ENCODE results near the gene RAP2C. TPM values are rescaled to one million over a fixed set of nuclear protein-coding genes. Genes with fewer than 3 reads are reported as not detected.

Gene RAP2C
- total and polyA plus RNA-seq, 2 experiments from 2014 or later = 14.5 to 25.0 TPM

DNA sequence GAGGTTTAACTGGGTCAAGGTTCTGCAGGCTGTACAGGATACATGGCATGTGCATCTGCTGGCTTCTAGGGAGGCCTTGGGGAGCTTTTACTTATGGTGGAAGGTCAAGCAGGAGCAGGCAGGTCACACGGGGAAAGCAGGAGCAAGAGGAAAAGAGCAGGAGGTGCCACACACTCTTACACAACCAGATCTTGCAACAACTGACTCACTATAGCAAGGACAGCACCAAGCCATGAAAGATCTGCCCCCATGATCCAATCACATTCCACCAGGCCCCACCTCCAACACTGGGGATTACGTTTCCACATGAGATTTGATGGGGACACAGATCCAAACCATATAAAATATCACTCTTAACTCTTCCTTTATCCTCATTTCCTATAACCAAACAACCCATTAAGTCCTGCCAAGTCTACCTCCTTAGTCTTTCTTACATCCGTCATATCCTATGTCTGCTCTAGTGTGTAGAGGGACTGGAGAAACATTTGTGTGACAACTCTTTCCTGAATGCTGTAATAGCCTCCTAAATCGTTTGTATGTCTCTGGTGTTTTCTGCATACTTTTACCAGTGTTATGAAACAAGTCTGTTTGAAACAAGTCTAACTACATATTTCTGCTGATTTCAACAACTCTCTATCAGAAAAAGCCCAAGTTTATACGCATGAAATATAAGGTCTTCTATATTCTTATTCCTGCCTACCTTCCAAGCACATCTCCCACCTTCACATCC lies 8.3 kb upstream of the RAP2C start (continued):
- TF ChIP-seq, protein P1, sequence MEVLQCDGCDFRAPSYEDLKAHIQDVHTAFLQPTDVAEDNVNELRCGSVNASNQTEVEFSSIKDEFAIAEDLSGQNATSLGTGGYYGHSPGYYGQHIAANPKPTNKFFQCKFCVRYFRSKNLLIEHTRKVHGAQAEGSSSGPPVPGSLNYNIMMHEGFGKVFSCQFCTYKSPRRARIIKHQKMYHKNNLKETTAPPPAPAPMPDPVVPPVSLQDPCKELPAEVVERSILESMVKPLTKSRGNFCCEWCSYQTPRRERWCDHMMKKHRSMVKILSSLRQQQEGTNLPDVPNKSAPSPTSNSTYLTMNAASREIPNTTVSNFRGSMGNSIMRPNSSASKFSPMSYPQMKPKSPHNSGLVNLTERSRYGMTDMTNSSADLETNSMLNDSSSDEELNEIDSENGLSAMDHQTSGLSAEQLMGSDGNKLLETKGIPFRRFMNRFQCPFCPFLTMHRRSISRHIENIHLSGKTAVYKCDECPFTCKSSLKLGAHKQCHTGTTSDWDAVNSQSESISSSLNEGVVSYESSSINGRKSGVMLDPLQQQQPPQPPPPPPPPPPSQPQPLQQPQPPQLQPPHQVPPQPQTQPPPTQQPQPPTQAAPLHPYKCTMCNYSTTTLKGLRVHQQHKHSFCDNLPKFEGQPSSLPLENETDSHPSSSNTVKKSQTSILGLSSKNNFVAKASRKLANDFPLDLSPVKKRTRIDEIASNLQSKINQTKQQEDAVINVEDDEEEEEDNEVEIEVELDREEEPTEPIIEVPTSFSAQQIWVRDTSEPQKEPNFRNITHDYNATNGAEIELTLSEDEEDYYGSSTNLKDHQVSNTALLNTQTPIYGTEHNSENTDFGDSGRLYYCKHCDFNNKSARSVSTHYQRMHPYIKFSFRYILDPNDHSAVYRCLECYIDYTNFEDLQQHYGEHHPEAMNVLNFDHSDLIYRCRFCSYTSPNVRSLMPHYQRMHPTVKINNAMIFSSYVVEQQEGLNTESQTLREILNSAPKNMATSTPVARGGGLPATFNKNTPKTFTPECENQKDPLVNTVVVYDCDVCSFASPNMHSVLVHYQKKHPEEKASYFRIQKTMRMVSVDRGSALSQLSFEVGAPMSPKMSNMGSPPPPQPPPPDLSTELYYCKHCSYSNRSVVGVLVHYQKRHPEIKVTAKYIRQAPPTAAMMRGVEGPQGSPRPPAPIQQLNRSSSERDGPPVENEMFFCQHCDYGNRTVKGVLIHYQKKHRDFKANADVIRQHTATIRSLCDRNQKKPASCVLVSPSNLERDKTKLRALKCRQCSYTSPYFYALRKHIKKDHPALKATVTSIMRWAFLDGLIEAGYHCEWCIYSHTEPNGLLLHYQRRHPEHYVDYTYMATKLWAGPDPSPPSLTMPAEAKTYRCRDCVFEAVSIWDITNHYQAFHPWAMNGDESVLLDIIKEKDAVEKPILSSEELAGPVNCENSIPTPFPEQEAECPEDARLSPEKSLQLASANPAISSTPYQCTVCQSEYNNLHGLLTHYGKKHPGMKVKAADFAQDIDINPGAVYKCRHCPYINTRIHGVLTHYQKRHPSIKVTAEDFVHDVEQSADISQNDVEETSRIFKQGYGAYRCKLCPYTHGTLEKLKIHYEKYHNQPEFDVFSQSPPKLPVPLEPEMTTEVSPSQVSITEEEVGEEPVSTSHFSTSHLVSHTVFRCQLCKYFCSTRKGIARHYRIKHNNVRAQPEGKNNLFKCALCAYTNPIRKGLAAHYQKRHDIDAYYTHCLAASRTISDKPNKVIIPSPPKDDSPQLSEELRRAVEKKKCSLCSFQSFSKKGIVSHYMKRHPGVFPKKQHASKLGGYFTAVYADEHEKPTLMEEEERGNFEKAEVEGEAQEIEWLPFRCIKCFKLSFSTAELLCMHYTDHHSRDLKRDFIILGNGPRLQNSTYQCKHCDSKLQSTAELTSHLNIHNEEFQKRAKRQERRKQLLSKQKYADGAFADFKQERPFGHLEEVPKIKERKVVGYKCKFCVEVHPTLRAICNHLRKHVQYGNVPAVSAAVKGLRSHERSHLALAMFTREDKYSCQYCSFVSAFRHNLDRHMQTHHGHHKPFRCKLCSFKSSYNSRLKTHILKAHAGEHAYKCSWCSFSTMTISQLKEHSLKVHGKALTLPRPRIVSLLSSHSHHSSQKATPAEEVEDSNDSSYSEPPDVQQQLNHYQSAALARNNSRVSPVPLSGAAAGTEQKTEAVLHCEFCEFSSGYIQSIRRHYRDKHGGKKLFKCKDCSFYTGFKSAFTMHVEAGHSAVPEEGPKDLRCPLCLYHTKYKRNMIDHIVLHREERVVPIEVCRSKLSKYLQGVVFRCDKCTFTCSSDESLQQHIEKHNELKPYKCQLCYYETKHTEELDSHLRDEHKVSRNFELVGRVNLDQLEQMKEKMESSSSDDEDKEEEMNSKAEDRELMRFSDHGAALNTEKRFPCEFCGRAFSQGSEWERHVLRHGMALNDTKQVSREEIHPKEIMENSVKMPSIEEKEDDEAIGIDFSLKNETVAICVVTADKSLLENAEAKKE (CRISPR knock-in tag; IDR thresholded peaks at IDR 0.05) = no peak
- TF ChIP-seq ZNF331 (CRISPR knock-in tag; IDR thresholded peaks at IDR 0.05; ENCODE audit: low read depth) = no peak

DNA sequence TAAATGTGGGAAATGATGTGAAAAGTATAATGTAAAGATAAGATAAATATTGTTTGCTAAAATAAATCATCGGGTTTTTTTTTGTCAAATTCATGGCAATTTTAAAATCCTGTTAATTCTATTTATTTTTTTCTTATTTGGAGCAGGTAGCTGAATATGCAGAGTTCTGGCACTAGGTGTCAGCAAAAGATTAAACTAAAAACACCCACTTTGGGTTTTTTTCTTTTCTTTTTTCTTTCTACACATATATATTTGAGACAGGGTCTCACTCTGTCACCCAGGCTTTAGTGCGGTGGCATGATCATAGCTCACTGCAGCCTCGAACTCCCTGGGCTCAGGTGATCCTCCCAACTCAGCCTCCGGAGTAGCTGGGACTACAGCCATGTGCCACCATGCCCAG lies 6.9 kb upstream of the RAP2C start:
- Mint-ChIP-seq H3K36me3 (ENCODE audit: low read depth) (no peaks in the 10 kb centered on the region), H3K4me1 (no peaks in the 10 kb centered on the region; the same call in 2 of the 3 replicates), H3K27me3 (ENCODE audit: insufficient read depth, low read depth, poor library complexity) (peaks cover 1% of the 10 kb centered on the region), H3K9me3 (no peaks in the 10 kb centered on the region; the same call in 2 of the 3 replicates), H3K27ac (no peak overlapping the region), H3K4me3 (no peak overlapping the region)
- Histone ChIP-seq H3K9me2 (ENCODE audit: insufficient read depth) (no peaks in the 10 kb centered on the region), H3K27ac (ENCODE audit: low read depth) (no peak overlapping the region), H4K20me1 (replicated peaks; ENCODE audit: insufficient read depth) (no peaks in the 10 kb centered on the region), H3K36me3 (ENCODE audit: insufficient read depth) (no peaks in the 10 kb centered on the region), H3K27me3 (ENCODE audit: insufficient read depth) (no peaks in the 10 kb centered on the region), H3K4me3 (no peak overlapping the region), H3F3A (replicated peaks; ENCODE audit: low read depth) (no peaks in the 10 kb centered on the region), H2AFZ (no peak overlapping the region), H3K4me1 (ENCODE audit: insufficient read depth) (no peaks in the 10 kb centered on the region; the same call in 1 of the 2 replicates), H3K4me2 (no peak overlapping the region), H3K79me2 (replicated peaks; ENCODE audit: insufficient read depth) (no peaks in the 10 kb centered on the region)
- DNase-seq (ENCODE audit: low spot score) (peak; percentile 38), ATAC-seq (no peak)
- TF ChIP-seq, protein P2, sequence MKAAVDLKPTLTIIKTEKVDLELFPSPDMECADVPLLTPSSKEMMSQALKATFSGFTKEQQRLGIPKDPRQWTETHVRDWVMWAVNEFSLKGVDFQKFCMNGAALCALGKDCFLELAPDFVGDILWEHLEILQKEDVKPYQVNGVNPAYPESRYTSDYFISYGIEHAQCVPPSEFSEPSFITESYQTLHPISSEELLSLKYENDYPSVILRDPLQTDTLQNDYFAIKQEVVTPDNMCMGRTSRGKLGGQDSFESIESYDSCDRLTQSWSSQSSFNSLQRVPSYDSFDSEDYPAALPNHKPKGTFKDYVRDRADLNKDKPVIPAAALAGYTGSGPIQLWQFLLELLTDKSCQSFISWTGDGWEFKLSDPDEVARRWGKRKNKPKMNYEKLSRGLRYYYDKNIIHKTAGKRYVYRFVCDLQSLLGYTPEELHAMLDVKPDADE (IDR thresholded peaks at IDR 0.05) = no peak
- TF ChIP-seq, protein P3, sequence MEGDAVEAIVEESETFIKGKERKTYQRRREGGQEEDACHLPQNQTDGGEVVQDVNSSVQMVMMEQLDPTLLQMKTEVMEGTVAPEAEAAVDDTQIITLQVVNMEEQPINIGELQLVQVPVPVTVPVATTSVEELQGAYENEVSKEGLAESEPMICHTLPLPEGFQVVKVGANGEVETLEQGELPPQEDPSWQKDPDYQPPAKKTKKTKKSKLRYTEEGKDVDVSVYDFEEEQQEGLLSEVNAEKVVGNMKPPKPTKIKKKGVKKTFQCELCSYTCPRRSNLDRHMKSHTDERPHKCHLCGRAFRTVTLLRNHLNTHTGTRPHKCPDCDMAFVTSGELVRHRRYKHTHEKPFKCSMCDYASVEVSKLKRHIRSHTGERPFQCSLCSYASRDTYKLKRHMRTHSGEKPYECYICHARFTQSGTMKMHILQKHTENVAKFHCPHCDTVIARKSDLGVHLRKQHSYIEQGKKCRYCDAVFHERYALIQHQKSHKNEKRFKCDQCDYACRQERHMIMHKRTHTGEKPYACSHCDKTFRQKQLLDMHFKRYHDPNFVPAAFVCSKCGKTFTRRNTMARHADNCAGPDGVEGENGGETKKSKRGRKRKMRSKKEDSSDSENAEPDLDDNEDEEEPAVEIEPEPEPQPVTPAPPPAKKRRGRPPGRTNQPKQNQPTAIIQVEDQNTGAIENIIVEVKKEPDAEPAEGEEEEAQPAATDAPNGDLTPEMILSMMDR (conservative IDR thresholded peaks at IDR 0.05; ENCODE audit: low read depth in 2 of 2) = peak in 1 of 2 experiments; percentile 52; a peak in 3 of 4 replicates
- TF ChIP-seq POLR2AphosphoS5 (IDR thresholded peaks at IDR 0.05; ENCODE audit: low read depth) (no peak), CREB1 (CRISPR knock-in tag; IDR thresholded peaks at IDR 0.05; ENCODE audit: low read depth) (no peak), ZNF331 (CRISPR knock-in tag; IDR thresholded peaks at IDR 0.05; ENCODE audit: low read depth) (no peak), NANOG (IDR thresholded peaks at IDR 0.05; ENCODE audit: borderline replicate concordance) (no peak)
- TF ChIP-seq, protein P4, sequence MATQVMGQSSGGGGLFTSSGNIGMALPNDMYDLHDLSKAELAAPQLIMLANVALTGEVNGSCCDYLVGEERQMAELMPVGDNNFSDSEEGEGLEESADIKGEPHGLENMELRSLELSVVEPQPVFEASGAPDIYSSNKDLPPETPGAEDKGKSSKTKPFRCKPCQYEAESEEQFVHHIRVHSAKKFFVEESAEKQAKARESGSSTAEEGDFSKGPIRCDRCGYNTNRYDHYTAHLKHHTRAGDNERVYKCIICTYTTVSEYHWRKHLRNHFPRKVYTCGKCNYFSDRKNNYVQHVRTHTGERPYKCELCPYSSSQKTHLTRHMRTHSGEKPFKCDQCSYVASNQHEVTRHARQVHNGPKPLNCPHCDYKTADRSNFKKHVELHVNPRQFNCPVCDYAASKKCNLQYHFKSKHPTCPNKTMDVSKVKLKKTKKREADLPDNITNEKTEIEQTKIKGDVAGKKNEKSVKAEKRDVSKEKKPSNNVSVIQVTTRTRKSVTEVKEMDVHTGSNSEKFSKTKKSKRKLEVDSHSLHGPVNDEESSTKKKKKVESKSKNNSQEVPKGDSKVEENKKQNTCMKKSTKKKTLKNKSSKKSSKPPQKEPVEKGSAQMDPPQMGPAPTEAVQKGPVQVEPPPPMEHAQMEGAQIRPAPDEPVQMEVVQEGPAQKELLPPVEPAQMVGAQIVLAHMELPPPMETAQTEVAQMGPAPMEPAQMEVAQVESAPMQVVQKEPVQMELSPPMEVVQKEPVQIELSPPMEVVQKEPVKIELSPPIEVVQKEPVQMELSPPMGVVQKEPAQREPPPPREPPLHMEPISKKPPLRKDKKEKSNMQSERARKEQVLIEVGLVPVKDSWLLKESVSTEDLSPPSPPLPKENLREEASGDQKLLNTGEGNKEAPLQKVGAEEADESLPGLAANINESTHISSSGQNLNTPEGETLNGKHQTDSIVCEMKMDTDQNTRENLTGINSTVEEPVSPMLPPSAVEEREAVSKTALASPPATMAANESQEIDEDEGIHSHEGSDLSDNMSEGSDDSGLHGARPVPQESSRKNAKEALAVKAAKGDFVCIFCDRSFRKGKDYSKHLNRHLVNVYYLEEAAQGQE (IDR thresholded peaks at IDR 0.05; ENCODE audit: unreplicated experiment) = no peak

All from GM23338 (cell line).